RWPE2 (cell line): ENCODE data around the gene TCAF1.
"Not testable (repeated sequence)": the region's sequence is repeated elsewhere in the genome, so short reads cannot be mapped to it uniquely, and the experiment has no call there.

Experiments
- ATAC-seq: fragments of 200-7000 bp; cut with Tn5 transposase; 3 replicates; pipeline ENCODE4 v1.9.1; 2021; ENCODE audit warnings: low read depth
- DNase-seq: peaks from one replicate; pipeline ENCODE4 v3.0.0-alpha.2; 2020; ENCODE audit warnings: low spot score
- H3K27ac ChIP-seq: fragments of 450-650 bp; 2 replicates; pipeline ENCODE4 v1.5.1; 2017; ENCODE audit warnings: mild to moderate bottlenecking; ENCODE audit not compliant: poor library complexity, severe bottlenecking
- H3K27me3 ChIP-seq: fragments of 250-450 bp; sonication (Bioruptor Pico); 2 replicates; pipeline ENCODE4 v1.5.1; 2021; ENCODE audit warnings: mild to moderate bottlenecking, moderate library complexity; ENCODE audit not compliant: insufficient read depth, poor library complexity, severe bottlenecking
- H3K36me3 ChIP-seq: fragments of 250-450 bp; sonication (Bioruptor Pico); 2 replicates; pipeline ENCODE4 v1.5.1; 2020; ENCODE audit warnings: low read depth, mild to moderate bottlenecking, moderate library complexity
- H3K4me1 ChIP-seq: fragments of 250-450 bp; sonication (Bioruptor Pico); 2 replicates; pipeline ENCODE4 v1.5.1; 2021; ENCODE audit warnings: mild to moderate bottlenecking, moderate library complexity; ENCODE audit not compliant: insufficient read depth, poor library complexity, severe bottlenecking
- H3K4me3 ChIP-seq: fragments of 250-450 bp; sonication (Bioruptor Pico); 2 replicates; pipeline ENCODE4 v1.5.1; 2021; ENCODE audit warnings: mild to moderate bottlenecking, moderate library complexity; ENCODE audit not compliant: severe bottlenecking
- H3K9me3 ChIP-seq: fragments of 250-450 bp; sonication (Bioruptor Pico); 2 replicates; pipeline ENCODE4 v1.5.1; 2021; ENCODE audit warnings: mild to moderate bottlenecking, moderate library complexity; ENCODE audit not compliant: severe bottlenecking
- TF ChIP-seq, protein P1 (sequence below): fragments of 450-650 bp; IDR thresholded peaks from one replicate; pipeline ENCODE4 v1.5.1; 2017; ENCODE audit warnings: mild to moderate bottlenecking, moderate library complexity; ENCODE audit not compliant: poor library complexity, severe bottlenecking

TCAF1 gene

GRCh38 chr7:143857994-143858393, 44.0 kb downstream of the TCAF1 start:
- H3K9me3 ChIP-seq, H3K36me3 ChIP-seq, H3K27ac ChIP-seq, DNase-seq, H3K27me3 ChIP-seq, H3K4me1 ChIP-seq, ATAC-seq, H3K4me3 ChIP-seq: not testable (repeated sequence)

DNA sequence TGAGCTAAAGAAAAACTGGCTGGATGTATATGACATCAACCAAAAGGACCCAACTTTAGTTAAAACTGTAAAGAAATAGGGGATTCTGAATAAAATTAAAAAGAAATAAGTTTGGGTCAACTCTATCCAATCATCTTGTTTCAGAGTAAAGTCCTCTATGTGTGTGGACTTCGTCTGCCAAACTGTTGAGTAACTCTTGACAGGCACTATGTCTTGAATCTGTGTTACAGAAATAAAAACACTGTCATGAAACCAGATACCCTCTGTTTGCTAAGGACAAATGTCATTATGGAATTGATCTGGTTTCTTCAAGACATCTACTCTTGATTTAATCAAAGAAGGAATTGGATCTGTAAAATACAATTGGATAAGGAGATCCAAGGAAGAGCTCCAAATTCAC, 46.5 kb downstream of the TCAF1 start:
- H3K4me3 ChIP-seq, H3K9me3 ChIP-seq, H3K36me3 ChIP-seq, H3K4me1 ChIP-seq, H3K27ac ChIP-seq, H3K27me3 ChIP-seq, DNase-seq, ATAC-seq: not testable (repeated sequence)

- Histone ChIP-seq H3K27ac (no peak overlapping the region), H3K4me1 (no peaks in the 10 kb centered on the region), H3K27me3 (no peaks in the 10 kb centered on the region), H3K4me3 (no peak overlapping the region), H3K9me3 (peaks cover 3% of the 10 kb centered on the region), H3K36me3 (no peaks in the 10 kb centered on the region)
- TF ChIP-seq, protein P1, sequence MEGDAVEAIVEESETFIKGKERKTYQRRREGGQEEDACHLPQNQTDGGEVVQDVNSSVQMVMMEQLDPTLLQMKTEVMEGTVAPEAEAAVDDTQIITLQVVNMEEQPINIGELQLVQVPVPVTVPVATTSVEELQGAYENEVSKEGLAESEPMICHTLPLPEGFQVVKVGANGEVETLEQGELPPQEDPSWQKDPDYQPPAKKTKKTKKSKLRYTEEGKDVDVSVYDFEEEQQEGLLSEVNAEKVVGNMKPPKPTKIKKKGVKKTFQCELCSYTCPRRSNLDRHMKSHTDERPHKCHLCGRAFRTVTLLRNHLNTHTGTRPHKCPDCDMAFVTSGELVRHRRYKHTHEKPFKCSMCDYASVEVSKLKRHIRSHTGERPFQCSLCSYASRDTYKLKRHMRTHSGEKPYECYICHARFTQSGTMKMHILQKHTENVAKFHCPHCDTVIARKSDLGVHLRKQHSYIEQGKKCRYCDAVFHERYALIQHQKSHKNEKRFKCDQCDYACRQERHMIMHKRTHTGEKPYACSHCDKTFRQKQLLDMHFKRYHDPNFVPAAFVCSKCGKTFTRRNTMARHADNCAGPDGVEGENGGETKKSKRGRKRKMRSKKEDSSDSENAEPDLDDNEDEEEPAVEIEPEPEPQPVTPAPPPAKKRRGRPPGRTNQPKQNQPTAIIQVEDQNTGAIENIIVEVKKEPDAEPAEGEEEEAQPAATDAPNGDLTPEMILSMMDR, result no peak
- DNase-seq (no peak), ATAC-seq (0 out of 3 replicates have a peak, but pooled peaks have one; percentile 25)
These were observed 51.3 kb downstream of the TCAF1 start for GRCh38 chr7:143850682-143851081.

GRCh38 chr7:143849785-143850479, 52.0 kb downstream of the TCAF1 start:
- no peaks in the 10 kb centered on the region for H3K27me3 ChIP-seq
- no peaks in the 10 kb centered on the region for H3K4me1 ChIP-seq
- TF ChIP-seq, protein P1, result no peak
- no peaks in the 10 kb centered on the region for H3K36me3 ChIP-seq
- H3K9me3 ChIP-seq, result peaks cover 3% of the 10 kb centered on the region
- ATAC-seq (no peak), DNase-seq (peak; percentile 13)
- H3K4me3 ChIP-seq, result no peak overlapping the region
- H3K27ac ChIP-seq, result no peak overlapping the region

DNA sequence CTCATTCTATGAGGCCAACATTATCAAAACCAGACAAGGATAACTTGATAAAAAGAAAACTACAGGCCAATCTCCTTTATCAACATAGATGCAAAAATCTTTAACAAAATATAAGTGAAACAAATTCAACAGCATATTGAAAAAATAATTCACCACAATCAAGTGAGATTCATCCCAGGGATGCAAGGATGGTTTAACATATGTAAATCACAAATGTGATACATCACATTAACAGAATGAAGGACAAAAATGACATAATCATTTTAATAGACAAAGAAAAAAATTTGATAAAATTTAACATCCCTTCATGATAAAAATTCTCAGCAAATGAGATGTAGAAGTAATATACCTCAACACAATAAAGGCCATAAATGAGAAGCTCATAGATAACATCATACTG, 53.8 kb downstream of the TCAF1 start:
- H3K27me3 ChIP-seq, result no peaks in the 10 kb centered on the region
- H3K4me1 ChIP-seq, result no peaks in the 10 kb centered on the region
- no peak overlapping the region for H3K4me3 ChIP-seq
- no peak overlapping the region for H3K27ac ChIP-seq
- ATAC-seq (no peak), DNase-seq (no peak)
- TF ChIP-seq, protein P1, result no peak
- no peaks in the 10 kb centered on the region for H3K36me3 ChIP-seq
- H3K9me3 ChIP-seq, result peaks cover 3% of the 10 kb centered on the region

DNA sequence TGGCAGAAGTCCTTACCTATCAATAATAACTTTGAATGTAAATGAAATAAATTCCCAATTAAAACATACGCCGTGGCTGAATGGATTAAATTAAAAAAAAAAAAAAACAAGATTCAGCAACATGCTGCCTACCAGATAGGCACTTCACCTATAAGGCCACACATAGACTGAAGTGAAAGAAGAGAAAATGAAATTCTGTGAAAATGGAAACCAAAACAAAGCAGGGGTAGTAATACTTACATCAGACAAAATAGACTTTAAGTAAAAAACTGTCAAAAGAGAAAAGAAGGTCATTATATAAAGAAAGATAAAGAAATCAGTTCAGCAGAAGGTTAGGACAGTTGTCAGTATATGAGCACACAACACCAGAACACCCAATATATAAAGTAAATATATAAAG, 55.3 kb downstream of the TCAF1 start:
- H3K4me1 ChIP-seq, result no peaks in the 10 kb centered on the region
- H3K27ac ChIP-seq, result no peak overlapping the region
- H3K9me3 ChIP-seq, result peaks cover 3% of the 10 kb centered on the region
- TF ChIP-seq, protein P1, result no peak
- no peaks in the 10 kb centered on the region for H3K36me3 ChIP-seq
- DNase-seq, result no peak
- ATAC-seq, result no peak
- no peak overlapping the region for H3K4me3 ChIP-seq
- no peaks in the 10 kb centered on the region for H3K27me3 ChIP-seq

- DNase-seq, H3K9me3 ChIP-seq, H3K27me3 ChIP-seq, ATAC-seq, H3K4me1 ChIP-seq, H3K36me3 ChIP-seq, H3K27ac ChIP-seq, H3K4me3 ChIP-seq: not testable (repeated sequence)
These were observed 60.3 kb downstream of the TCAF1 start for GRCh38 chr7:143841696-143842095.

- H3K27me3 ChIP-seq, DNase-seq, H3K9me3 ChIP-seq, H3K36me3 ChIP-seq, ATAC-seq, H3K4me3 ChIP-seq, H3K27ac ChIP-seq, H3K4me1 ChIP-seq: not testable (repeated sequence)
These were observed 61.9 kb downstream of the TCAF1 start for GRCh38 chr7:143840062-143840461.
